SK-N-SH (cell line): Measurements from ENCODE around the gene DOK6. TPM values are rescaled to one million over a fixed set of nuclear protein-coding genes. Genes with fewer than 3 reads are reported as not detected.

Experiments used
- CTCF ChIA-PET: fragments of 300-600, 350-600 bp; formaldehyde crosslinking; extraction: SDS; loops from one replicate; lab custom pipeline; 2021; lab: Yijun Ruan, JAX
- POLR2A ChIA-PET: fragments of 350-600 bp; sonication (Branson Sonifier 250); formaldehyde crosslinking; extraction: SDS; loops from one replicate; lab custom pipeline; 2020; ENCODE audit warnings: antibody characterized with exemption, inconsistent platforms; lab: Yijun Ruan, JAX
- DNase-seq: peaks from one replicate; pipeline ENCODE4 v3.0.0; 2012
- H2AFZ ChIP-seq: fragments of 200-600 bp; sonication (generic); 2 replicates; pipeline ENCODE4 v1.8.1; 2016; ENCODE audit warnings: antibody characterized with exemption, mild to moderate bottlenecking, low read depth
- H3F3A ChIP-seq: fragments of 200-600 bp; sonication (generic); replicated peaks from 2 replicates; pipeline ENCODE3; 2016; ENCODE audit warnings: antibody characterized with exemption, mild to moderate bottlenecking; ENCODE audit not compliant: insufficient read depth
- H3K27ac ChIP-seq, 2 experiments: fragments of 200-500 bp in 1 of 2; fragments of 200-600 bp in 1 of 2; sonication (Bioruptor generic) in 1 of 2; sonication (generic), shearing (Covaris generic) in 1 of 2; 2 replicates each; pipeline versions ENCODE4 v1.5.1 to v1.6.1; 2014 to 2016; ENCODE audit warnings: low read depth in 2 of 2, inconsistent platforms in 1 of 2, low read length in 1 of 2, mild to moderate bottlenecking in 1 of 2, mixed read lengths in 1 of 2
- H3K27me3 ChIP-seq: fragments of 200-600 bp; sonication (generic), shearing (Covaris generic); 2 replicates; pipeline ENCODE4 v1.6.1; 2016; ENCODE audit warnings: mixed run types; ENCODE audit not compliant: insufficient read depth
- H3K36me3 ChIP-seq, 2 experiments: fragments of 200-500 bp in 1 of 2; fragments of 200-600 bp in 1 of 2; sonication (Bioruptor generic) in 1 of 2; sonication (generic) in 1 of 2; replicated peaks in 1 of 2; 2 replicates each; pipeline versions ENCODE3 to v1.5.1; 2014 to 2016; ENCODE audit warnings: low read length in 1 of 2, mild to moderate bottlenecking in 1 of 2; ENCODE audit not compliant: insufficient read depth in 2 of 2, control insufficient read depth in 1 of 2
- H3K4me1 ChIP-seq, 2 experiments: fragments of 200-500 bp in 1 of 2; fragments of 200-600 bp in 1 of 2; sonication (Bioruptor generic) in 1 of 2; sonication (generic), shearing (Covaris generic) in 1 of 2; 2 replicates each; pipeline versions ENCODE4 v1.5.1 to v1.6.1; 2014 to 2016; ENCODE audit warnings: low read depth in 1 of 2, low read length in 1 of 2, mixed run types in 1 of 2; ENCODE audit not compliant: insufficient read depth in 2 of 2, control insufficient read depth in 1 of 2
- H3K4me2 ChIP-seq: fragments of 200-600 bp; sonication (generic), shearing (Covaris generic); 2 replicates; pipeline ENCODE4 v1.6.1; 2017; ENCODE audit warnings: mixed run types
- H3K4me3 ChIP-seq, 2 experiments: fragments of 200-500 bp in 1 of 2; fragments of 200-600 bp in 1 of 2; sonication (Bioruptor generic) in 1 of 2; sonication (generic), shearing (Covaris generic) in 1 of 2; 2 replicates each; pipeline versions ENCODE4 v1.5.1 to v1.8.1; 2014 to 2016; ENCODE audit warnings: low read depth in 2 of 2, inconsistent platforms in 1 of 2, low read length in 1 of 2, mild to moderate bottlenecking in 1 of 2, mixed read lengths in 1 of 2, moderate library complexity in 1 of 2
- H3K79me2 ChIP-seq: fragments of 200-600 bp; sonication (generic); 2 replicates; pipeline ENCODE4 v1.8.1; 2017; ENCODE audit warnings: mild to moderate bottlenecking; ENCODE audit not compliant: insufficient read depth
- H3K9ac ChIP-seq: fragments of 200-600 bp; sonication (generic); 2 replicates; pipeline ENCODE4 v1.6.1; 2017; ENCODE audit warnings: mixed run types
- H3K9me2 ChIP-seq: fragments of 200-600 bp; sonication (generic); 2 replicates; pipeline ENCODE4 v1.6.1; 2017; ENCODE audit warnings: mixed run types
- H3K9me3 ChIP-seq: fragments of 200-600 bp; sonication (generic); 2 replicates; pipeline ENCODE4 v1.6.1; 2017; ENCODE audit warnings: mixed run types, mild to moderate bottlenecking, moderate library complexity
- H4K20me1 ChIP-seq: fragments of 200-600 bp; sonication (generic); 2 replicates; pipeline ENCODE4 v1.6.1; 2017; ENCODE audit warnings: mild to moderate bottlenecking, mixed run types; ENCODE audit not compliant: insufficient read depth
- CHD2 ChIP-seq: fragments of 150-350 bp; IDR thresholded peaks from 2 replicates; pipeline ENCODE4 v1.6.1; 2018; ENCODE audit warnings: low read length; ENCODE audit not compliant: partially characterized antibody
- ELF1 ChIP-seq: IDR thresholded peaks from 2 replicates; pipeline ENCODE4 v1.4.0; 2012
- EP300 ChIP-seq, 2 experiments: IDR thresholded peaks; 2 replicates each; pipeline versions ENCODE4 v1.4.0 to v1.6.1; 2012; ENCODE audit warnings: borderline replicate concordance in 1 of 2, low read depth in 1 of 2, low read length in 1 of 2
- FOXJ3 ChIP-seq: sonication (generic); formaldehyde crosslinking; IDR thresholded peaks from 2 replicates; pipeline ENCODE4 v1.5.1; 2020; ENCODE audit warnings: mild to moderate bottlenecking, missing genetic modification reagents
- FOXM1 ChIP-seq: IDR thresholded peaks from 2 replicates; pipeline ENCODE4 v1.4.0; 2012; ENCODE audit warnings: low read depth, mild to moderate bottlenecking
- MEF2A ChIP-seq: IDR thresholded peaks from 2 replicates; pipeline ENCODE4 v1.4.0; 2012; ENCODE audit warnings: low read depth, borderline replicate concordance
- NRF1 ChIP-seq: IDR thresholded peaks from 2 replicates; pipeline ENCODE4 v1.6.1; 2012; ENCODE audit warnings: low read depth, mild to moderate bottlenecking, low read length
- POLR2AphosphoS5 ChIP-seq: IDR thresholded peaks from 2 replicates; pipeline ENCODE4 v1.6.1; 2012; ENCODE audit warnings: low read depth, low read length
- REST ChIP-seq: IDR thresholded peaks from 2 replicates; pipeline ENCODE4 v1.6.1; 2012; ENCODE audit warnings: mild to moderate bottlenecking, low read depth, low read length, moderate library complexity
- RFX5 ChIP-seq: IDR thresholded peaks from 2 replicates; pipeline ENCODE4 v1.6.1; 2012; ENCODE audit warnings: mild to moderate bottlenecking, improper control_type of control experiment, low read length
- RXRA ChIP-seq: IDR thresholded peaks from 2 replicates; pipeline ENCODE4 v1.4.0; 2012; ENCODE audit warnings: low read depth, mild to moderate bottlenecking, borderline replicate concordance
- TAF1 ChIP-seq: IDR thresholded peaks from 2 replicates; pipeline ENCODE4 v1.6.1; 2012; ENCODE audit warnings: low read depth, mild to moderate bottlenecking, low read length, moderate library complexity, borderline replicate concordance
- TCF12 ChIP-seq: IDR thresholded peaks from 2 replicates; pipeline ENCODE4 v1.4.0; 2012
- TEAD4 ChIP-seq: IDR thresholded peaks from 2 replicates; pipeline ENCODE4 v1.4.0; 2012; ENCODE audit warnings: mild to moderate bottlenecking, borderline replicate concordance; ENCODE audit not compliant: insufficient read depth
- USF2 ChIP-seq: fragments of 150-350 bp; IDR thresholded peaks from 2 replicates; pipeline ENCODE4 v1.6.1; 2017; ENCODE audit warnings: antibody characterized with exemption, low read length, low read depth, borderline replicate concordance
- YY1 ChIP-seq: IDR thresholded peaks from 2 replicates; pipeline ENCODE4 v1.4.0; 2012; ENCODE audit warnings: low read depth, mild to moderate bottlenecking
- WGBS: methylation state at CpG from one replicate; pipeline ENCODE4 v1.1.6; 2017; ENCODE audit warnings: low lambda C conversion rate; 5-methylcytosine and 5-hydroxymethylcytosine counted together
- polyA plus RNA-seq, 3 experiments: library from polyadenylated mRNA; depleted of rRNA; stranded (reverse); fragments of >200 nt; gene quantifications; 2 replicates each; pipeline ENCODE4 v1.2.3, GENCODE V29; 2012
- TF ChIP-seq, protein P1 (sequence below): fragments of 150-350 bp; IDR thresholded peaks from 2 replicates; pipeline ENCODE4 v1.6.1; 2016; ENCODE audit warnings: mild to moderate bottlenecking, low read depth, low read length
- TF ChIP-seq, protein P2 (sequence below): IDR thresholded peaks from 2 replicates; pipeline ENCODE4 v1.4.0; 2012; ENCODE audit warnings: low read depth, borderline replicate concordance

The DOK6 gene
- polyA plus RNA-seq, 1 of the 3 experiments (the other 2 are of a cell fraction), result 3.9 TPM

- TF ChIP-seq, protein P1, sequence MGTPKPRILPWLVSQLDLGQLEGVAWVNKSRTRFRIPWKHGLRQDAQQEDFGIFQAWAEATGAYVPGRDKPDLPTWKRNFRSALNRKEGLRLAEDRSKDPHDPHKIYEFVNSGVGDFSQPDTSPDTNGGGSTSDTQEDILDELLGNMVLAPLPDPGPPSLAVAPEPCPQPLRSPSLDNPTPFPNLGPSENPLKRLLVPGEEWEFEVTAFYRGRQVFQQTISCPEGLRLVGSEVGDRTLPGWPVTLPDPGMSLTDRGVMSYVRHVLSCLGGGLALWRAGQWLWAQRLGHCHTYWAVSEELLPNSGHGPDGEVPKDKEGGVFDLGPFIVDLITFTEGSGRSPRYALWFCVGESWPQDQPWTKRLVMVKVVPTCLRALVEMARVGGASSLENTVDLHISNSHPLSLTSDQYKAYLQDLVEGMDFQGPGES, result no peak
- TF ChIP-seq TEAD4 (no peak), MEF2A (no peak), NRF1 (no peak), EP300 (IDR thresholded peaks at IDR 0.05; ENCODE audit: borderline replicate concordance in 1 of 2, low read depth in 1 of 2, low read length in 1 of 2) (peak in 1 of 2 experiments; percentile 33; a peak in 2 of 4 replicates), USF2 (no peak), POLR2AphosphoS5 (no peak), RXRA (no peak), FOXJ3 (CRISPR knock-in tag) (no peak), RFX5 (no peak), ELF1 (no peak), FOXM1 (no peak)
- TF ChIP-seq, protein P2, sequence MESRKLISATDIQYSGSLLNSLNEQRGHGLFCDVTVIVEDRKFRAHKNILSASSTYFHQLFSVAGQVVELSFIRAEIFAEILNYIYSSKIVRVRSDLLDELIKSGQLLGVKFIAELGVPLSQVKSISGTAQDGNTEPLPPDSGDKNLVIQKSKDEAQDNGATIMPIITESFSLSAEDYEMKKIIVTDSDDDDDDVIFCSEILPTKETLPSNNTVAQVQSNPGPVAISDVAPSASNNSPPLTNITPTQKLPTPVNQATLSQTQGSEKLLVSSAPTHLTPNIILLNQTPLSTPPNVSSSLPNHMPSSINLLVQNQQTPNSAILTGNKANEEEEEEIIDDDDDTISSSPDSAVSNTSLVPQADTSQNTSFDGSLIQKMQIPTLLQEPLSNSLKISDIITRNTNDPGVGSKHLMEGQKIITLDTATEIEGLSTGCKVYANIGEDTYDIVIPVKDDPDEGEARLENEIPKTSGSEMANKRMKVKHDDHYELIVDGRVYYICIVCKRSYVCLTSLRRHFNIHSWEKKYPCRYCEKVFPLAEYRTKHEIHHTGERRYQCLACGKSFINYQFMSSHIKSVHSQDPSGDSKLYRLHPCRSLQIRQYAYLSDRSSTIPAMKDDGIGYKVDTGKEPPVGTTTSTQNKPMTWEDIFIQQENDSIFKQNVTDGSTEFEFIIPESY, result no peak
Observed at GRCh38 chr18:69785466-69785865, 384.8 kb downstream of the DOK6 start (continued).

GRCh38 chr18:69786427-69786826, 385.7 kb downstream of the DOK6 start:
- Histone ChIP-seq H3F3A (peaks cover 12% of the 10 kb centered on the region), H3K9me3 (peaks cover 1% of the 10 kb centered on the region; the same call in 1 of the 2 replicates), H3K36me3 (no peaks in the 10 kb centered on the region), H3K4me1 (peaks cover 0 to 19% of the 10 kb centered on the region in 2 experiments; a peak in 2 of 4 replicates), H3K9me2 (no peaks in the 10 kb centered on the region), H3K79me2 (no peaks in the 10 kb centered on the region), H3K4me2 (no peak overlapping the region), H4K20me1 (no peaks in the 10 kb centered on the region), H3K27me3 (no peaks in the 10 kb centered on the region), H2AFZ (no peak overlapping the region), H3K9ac (no peak overlapping the region), H3K27ac (no peak overlapping the region), H3K4me3 (no peak overlapping the region)
- ChIA-PET CTCF (no interaction called here), POLR2A (no interaction called here)
- TF ChIP-seq, protein P1, result no peak
- TF ChIP-seq TCF12 (no peak), YY1 (no peak), RXRA (no peak), TAF1 (no peak), CHD2 (no peak), REST (no peak)
- TF ChIP-seq, protein P2, result no peak
- DNase-seq, result no peak
- WGBS, result 49% methylated on average over 1 of the region's 1 CpG
